GM19328 (cell line): ENCODE results near the gene DNAJC8.

Source experiments
- ATAC-seq: cut with Tn5 transposase; IDR thresholded peaks from one replicate; pipeline ENCODE4 v1.9.1; 2021; ENCODE audit warnings: mild to moderate bottlenecking, moderate library complexity; ENCODE audit not compliant: unreplicated experiment

Gene DNAJC8

GRCh38 chr1:28173980-28174297, 58.9 kb downstream of the DNAJC8 start:
- no peak for ATAC-seq

- no peak for ATAC-seq
Observed at GRCh38 chr1:28173151-28173979, 59.5 kb downstream of the DNAJC8 start.

GRCh38 chr1:28172713-28173150, 60.1 kb downstream of the DNAJC8 start:
- ATAC-seq: peak; percentile 62

GRCh38 chr1:28171246-28171645, 61.6 kb downstream of the DNAJC8 start:
- ATAC-seq: no peak

- ATAC-seq: no peak
Observed at GRCh38 chr1:28170001-28170596, 62.7 kb downstream of the DNAJC8 start.

GRCh38 chr1:28163496-28164161, 69.2 kb downstream of the DNAJC8 start:
- ATAC-seq: no peak

GRCh38 chr1:28162151-28162550, 70.7 kb downstream of the DNAJC8 start:
- ATAC-seq: no peak

- no peak for ATAC-seq
Observed at GRCh38 chr1:28161751-28162150, 71.1 kb downstream of the DNAJC8 start.

- ATAC-seq: no peak
Observed at GRCh38 chr1:28160782-28161266, 72.0 kb downstream of the DNAJC8 start.

- no peak for ATAC-seq
Observed at GRCh38 chr1:28159680-28160079, 73.1 kb downstream of the DNAJC8 start.

GRCh38 chr1:28159243-28159642, 73.6 kb downstream of the DNAJC8 start:
- no peak for ATAC-seq

GRCh38 chr1:28157894-28158293, 74.9 kb downstream of the DNAJC8 start:
- no peak for ATAC-seq

- no peak for ATAC-seq
Observed at GRCh38 chr1:28156821-28157220, 76.0 kb downstream of the DNAJC8 start.

- ATAC-seq: no peak
Observed at GRCh38 chr1:28155628-28156027, 77.2 kb downstream of the DNAJC8 start.

- ATAC-seq: no peak
Observed at GRCh38 chr1:28154078-28154594, 78.7 kb downstream of the DNAJC8 start.
